HepG2 (cell line): ENCODE measurements around the gene MAP2K3. TPM values are rescaled to one million over a fixed set of nuclear protein-coding genes. Genes with fewer than 3 reads are reported as not detected.

Experiments
- ATM ChIP-seq: fragments of 450-650 bp; IDR thresholded peaks from 2 replicates; pipeline ENCODE4 v1.7.1; 2017; ENCODE audit warnings: mild to moderate bottlenecking, borderline replicate concordance
- DPF2 ChIP-seq: sonication (generic); formaldehyde crosslinking; IDR thresholded peaks from 2 replicates; pipeline ENCODE4 v1.4.0; 2020; ENCODE audit warnings: mild to moderate bottlenecking, low read depth, missing genetic modification reagents, borderline replicate concordance
- EED ChIP-seq: sonication (generic); formaldehyde crosslinking; IDR thresholded peaks from 2 replicates; pipeline ENCODE4 v1.5.0; 2020; ENCODE audit warnings: mild to moderate bottlenecking, missing genetic modification reagents
- EHMT2 ChIP-seq: fragments of 200-600 bp; sonication (generic); IDR thresholded peaks from 2 replicates; pipeline ENCODE4 v1.7.0; 2017; ENCODE audit warnings: antibody characterized with exemption, low read depth, low read length, borderline replicate concordance
- FOSL2 ChIP-seq: sonication (generic); formaldehyde crosslinking; IDR thresholded peaks from 2 replicates; pipeline ENCODE4 v1.4.0; 2020; ENCODE audit warnings: missing genetic modification reagents
- GFI1 ChIP-seq: sonication (generic); formaldehyde crosslinking; IDR thresholded peaks from 2 replicates; pipeline ENCODE4 v1.5.0; 2020; ENCODE audit warnings: missing genetic modification reagents, mild to moderate bottlenecking, borderline replicate concordance
- HOXA3 ChIP-seq: sonication (generic); formaldehyde crosslinking; IDR thresholded peaks from 2 replicates; pipeline ENCODE4 v1.5.0; 2020; ENCODE audit warnings: missing genetic modification reagents
- NFAT5 ChIP-seq: sonication (generic); formaldehyde crosslinking; IDR thresholded peaks from 2 replicates; pipeline ENCODE4 v1.4.0; 2020; ENCODE audit warnings: missing genetic modification reagents
- RFXAP ChIP-seq: sonication (generic); formaldehyde crosslinking; IDR thresholded peaks from 2 replicates; pipeline ENCODE4 v1.4.0; 2020; ENCODE audit warnings: missing genetic modification reagents, borderline replicate concordance
- SRSF9 ChIP-seq: fragments of 200-400 bp; formaldehyde crosslinking; IDR thresholded peaks from 2 replicates; pipeline ENCODE4 v1.6.1; 2018; ENCODE audit warnings: borderline replicate concordance, mild to moderate bottlenecking, low read depth, low read length; ENCODE audit not compliant: insufficient read depth, poor library complexity, severe bottlenecking
- TCF12 ChIP-seq, 2 experiments: fragments of 450-650 bp in 1 of 2; sonication (generic) in 1 of 2; formaldehyde crosslinking in 1 of 2; IDR thresholded peaks; 2 replicates each; pipeline versions ENCODE4 v1.6.1 to v1.8.0; 2017 to 2022; ENCODE audit warnings: antibody characterized with exemption in 1 of 2, mild to moderate bottlenecking in 1 of 2, missing genetic modification reagents in 1 of 2, moderate library complexity in 1 of 2
- THAP11 ChIP-seq: IDR thresholded peaks from 2 replicates; pipeline ENCODE4 v1.6.1; 2016; ENCODE audit warnings: missing biosample characterization, missing genetic modification reagents
- THYN1 ChIP-seq: sonication (generic); formaldehyde crosslinking; IDR thresholded peaks from 2 replicates; pipeline ENCODE4 v1.8.1; 2023; ENCODE audit warnings: low read depth, mild to moderate bottlenecking, moderate library complexity, missing genetic modification reagents, borderline replicate concordance
- ZBTB3 ChIP-seq: sonication (generic); formaldehyde crosslinking; IDR thresholded peaks from 2 replicates; pipeline ENCODE4 v1.4.0; 2020; ENCODE audit warnings: low read depth, mild to moderate bottlenecking, moderate library complexity, missing genetic modification reagents, borderline replicate concordance
- ZHX1 ChIP-seq: sonication (generic); formaldehyde crosslinking; IDR thresholded peaks from 2 replicates; pipeline ENCODE4 v1.8.1; 2022; ENCODE audit warnings: low read depth, mild to moderate bottlenecking, missing genetic modification reagents
- ZNF367 ChIP-seq: sonication (generic); formaldehyde crosslinking; IDR thresholded peaks from 2 replicates; pipeline ENCODE4 v1.4.0; 2020; ENCODE audit warnings: missing genetic modification reagents, borderline replicate concordance
- ZNF644 ChIP-seq: IDR thresholded peaks from 2 replicates; pipeline ENCODE4 v1.6.1; 2016; ENCODE audit warnings: low read depth
- ZZZ3 ChIP-seq: sonication (generic); formaldehyde crosslinking; IDR thresholded peaks from 2 replicates; pipeline ENCODE4 v1.4.0; 2020; ENCODE audit warnings: missing genetic modification reagents, mild to moderate bottlenecking, borderline replicate concordance
- polyA plus RNA-seq, 8 experiments: library from polyadenylated mRNA; depleted of rRNA in 3 of 8; stranded (reverse) in 7 of 8; unstranded in 1 of 8; fragments of >200 nt; fragmentation: Illumina TruSeq in 4 of 8; extraction: Trizol in 4 of 8; gene quantifications; 2 replicates each; pipeline versions ENCODE4 v1.2.1 to v1.2.3, GENCODE V29; 2011 to 2016; ENCODE audit warnings: low read depth in 4 of 8, missing spikeins in 1 of 8, mixed read lengths in 1 of 8; ENCODE audit not compliant: insufficient read depth in 1 of 8
- total RNA-seq, 5 experiments: library from RNA; depleted of rRNA; stranded (reverse); fragments of >200 nt; fragmentation: Illumina TruSeq; extraction: Trizol; gene quantifications; 2 replicates each; pipeline ENCODE4 v1.2.3, GENCODE V29; 2016; ENCODE audit warnings: low read depth in 1 of 5
- TF ChIP-seq, protein P1 (sequence below): sonication (generic); formaldehyde crosslinking; conservative IDR thresholded peaks from 2 replicates; pipeline ENCODE4 v1.4.0; 2020; ENCODE audit warnings: missing genetic modification reagents

Gene MAP2K3
- total and polyA plus RNA-seq, 2 of the 13 experiments (the other 11 are each of a cell fraction or from before 2014, with no cell fraction given), result 20.5 to 27.4 TPM

GRCh38 chr17:21287703-21288449 lies 3.4 kb downstream of the MAP2K3 start (continued):
- TF ChIP-seq ZHX1 (CRISPR knock-in tag), result 0 out of 2 replicates have a peak, but pooled peaks have one; percentile 15
- TF ChIP-seq ZZZ3 (CRISPR knock-in tag), result no peak
- no peak for TF ChIP-seq RFXAP
- TF ChIP-seq FOSL2, result peak; percentile 99
- TF ChIP-seq ZBTB3 (CRISPR knock-in tag), result no peak
- TF ChIP-seq ZNF367, result no peak
- TF ChIP-seq SRSF9, result no peak
- TF ChIP-seq EHMT2, result no peak; the same call in 1 of the 2 replicates
- TF ChIP-seq EED (CRISPR knock-in tag), result no peak
- no peak for TF ChIP-seq TCF12 (IDR thresholded peaks at IDR 0.05)
- peak; percentile 68; the same call in 1 of the 2 replicates for TF ChIP-seq TCF12 (CRISPR knock-in tag; IDR thresholded peaks at IDR 0.05)
- TF ChIP-seq ATM, result no peak
- TF ChIP-seq ZNF644 (CRISPR knock-in tag), result peak; percentile 45; the same call in 1 of the 2 replicates
- 0 out of 2 replicates have a peak, but pooled peaks have one; percentile 41 for TF ChIP-seq GFI1 (CRISPR knock-in tag)
- peak; percentile 80 for TF ChIP-seq HOXA3 (CRISPR knock-in tag)
- no peak for TF ChIP-seq NFAT5
- TF ChIP-seq DPF2 (CRISPR knock-in tag), result peak; percentile 87
- TF ChIP-seq, protein P1, sequence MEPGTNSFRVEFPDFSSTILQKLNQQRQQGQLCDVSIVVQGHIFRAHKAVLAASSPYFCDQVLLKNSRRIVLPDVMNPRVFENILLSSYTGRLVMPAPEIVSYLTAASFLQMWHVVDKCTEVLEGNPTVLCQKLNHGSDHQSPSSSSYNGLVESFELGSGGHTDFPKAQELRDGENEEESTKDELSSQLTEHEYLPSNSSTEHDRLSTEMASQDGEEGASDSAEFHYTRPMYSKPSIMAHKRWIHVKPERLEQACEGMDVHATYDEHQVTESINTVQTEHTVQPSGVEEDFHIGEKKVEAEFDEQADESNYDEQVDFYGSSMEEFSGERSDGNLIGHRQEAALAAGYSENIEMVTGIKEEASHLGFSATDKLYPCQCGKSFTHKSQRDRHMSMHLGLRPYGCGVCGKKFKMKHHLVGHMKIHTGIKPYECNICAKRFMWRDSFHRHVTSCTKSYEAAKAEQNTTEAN (CRISPR knock-in tag), result peak; percentile 62; the same call in 1 of the 2 replicates
- TF ChIP-seq THYN1, result no peak
- peak; percentile 74 for TF ChIP-seq THAP11 (CRISPR knock-in tag)
